ENCODE data around the gene NCKAP1.
"Not testable (repeated sequence)": the region's sequence is repeated elsewhere in the genome, so short reads cannot be mapped to it uniquely, and the experiment has no call there.

Gene NCKAP1

DNA sequence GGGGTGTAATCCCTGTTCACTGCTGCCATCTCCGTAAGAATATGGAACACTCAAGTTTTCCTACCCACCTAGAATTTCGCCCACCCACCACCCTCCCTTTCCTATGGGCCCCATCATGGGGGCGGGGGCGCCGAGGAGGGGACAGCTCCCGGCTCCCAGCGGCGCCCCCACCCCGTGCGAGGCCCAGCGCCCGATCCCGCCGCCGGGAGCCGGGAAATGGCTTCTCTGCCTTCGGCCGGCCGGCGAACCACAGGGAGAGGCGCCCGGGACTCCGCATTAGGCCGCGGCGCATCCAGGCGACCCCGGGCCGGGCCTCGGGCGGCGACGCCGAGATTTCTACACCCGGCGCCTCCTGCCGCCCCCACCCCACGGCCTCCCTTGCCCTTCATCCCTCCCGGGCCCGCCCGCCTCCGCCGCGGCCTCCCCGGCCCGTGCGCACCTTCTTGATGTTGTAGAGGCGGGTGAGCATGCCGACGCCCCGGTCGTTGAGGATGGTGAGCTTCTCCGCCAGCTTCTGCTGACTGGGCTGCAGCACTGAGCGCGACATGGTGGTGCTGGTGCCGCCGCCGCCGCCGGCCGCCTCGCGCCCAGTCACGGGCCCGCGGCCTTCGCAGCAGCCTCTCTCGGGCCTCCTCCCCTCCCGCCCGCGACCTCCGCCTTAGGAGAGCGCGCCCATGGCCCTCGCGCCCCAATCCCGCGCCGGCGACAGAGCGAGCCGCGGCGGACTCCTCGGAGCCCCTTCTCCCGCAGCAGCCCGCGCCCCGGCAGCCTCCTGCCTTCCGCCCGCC lies 510 bp downstream of the NCKAP1 start:
- DNase-seq = peak; percentile 93

GRCh38 chr2:183037074-183037552 lies 1.1 kb downstream of the NCKAP1 start:
- no peak for DNase-seq

DNA sequence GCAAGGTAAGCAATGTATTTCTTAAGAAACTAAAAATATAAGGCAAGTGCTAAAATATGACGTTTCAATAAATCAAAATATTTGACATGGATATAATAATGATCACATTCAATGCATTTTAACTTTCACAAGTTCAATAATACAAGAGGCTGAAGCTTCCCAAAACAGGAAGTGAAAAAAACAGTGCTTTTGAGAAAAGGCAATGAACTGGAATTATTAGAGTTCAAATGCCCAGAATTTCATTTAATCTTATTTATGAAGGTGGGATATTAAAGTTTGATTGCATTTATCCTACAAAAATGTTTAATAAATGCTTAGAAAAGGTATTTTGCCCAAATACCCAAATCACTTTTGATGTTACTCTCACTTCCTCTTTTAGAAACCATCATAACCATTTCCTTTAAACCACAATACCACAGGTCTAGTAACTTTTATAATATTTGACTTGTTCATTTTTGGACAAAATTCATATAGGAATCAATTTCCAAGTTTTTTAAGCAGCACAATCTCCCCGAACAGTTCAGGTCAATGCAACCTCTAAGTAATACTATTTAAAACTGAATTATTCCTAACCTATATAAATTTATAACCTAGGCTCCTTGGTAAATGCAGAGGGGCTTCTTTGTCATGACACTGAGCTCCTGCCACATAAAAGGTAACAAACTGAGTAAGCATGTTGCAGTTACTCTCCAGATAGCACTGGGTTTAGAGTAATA lies 2.1 kb downstream of the NCKAP1 start:
- DNase-seq = no peak

GRCh38 chr2:183035298-183035953 lies 2.8 kb downstream of the NCKAP1 start:
- no peak for DNase-seq

DNA sequence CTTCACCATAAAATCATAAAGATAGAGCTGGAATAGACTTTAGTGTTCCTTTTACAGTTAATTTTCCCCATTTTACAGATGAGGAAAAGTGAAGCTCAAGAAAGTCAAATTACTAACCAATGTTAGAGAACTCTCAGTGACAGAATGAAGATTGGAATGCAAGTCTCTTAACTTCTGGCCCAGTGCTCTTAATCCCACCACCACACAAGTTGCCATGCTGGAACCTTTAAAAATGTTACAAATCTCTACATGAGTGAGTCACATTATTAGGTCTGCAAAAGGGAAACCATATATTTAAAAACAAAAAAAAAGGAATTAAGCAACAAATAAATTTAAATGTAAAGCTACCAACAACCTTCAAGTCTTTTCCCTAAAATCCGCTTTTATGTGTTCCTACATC lies 3.5 kb downstream of the NCKAP1 start:
- no peak for DNase-seq

DNA sequence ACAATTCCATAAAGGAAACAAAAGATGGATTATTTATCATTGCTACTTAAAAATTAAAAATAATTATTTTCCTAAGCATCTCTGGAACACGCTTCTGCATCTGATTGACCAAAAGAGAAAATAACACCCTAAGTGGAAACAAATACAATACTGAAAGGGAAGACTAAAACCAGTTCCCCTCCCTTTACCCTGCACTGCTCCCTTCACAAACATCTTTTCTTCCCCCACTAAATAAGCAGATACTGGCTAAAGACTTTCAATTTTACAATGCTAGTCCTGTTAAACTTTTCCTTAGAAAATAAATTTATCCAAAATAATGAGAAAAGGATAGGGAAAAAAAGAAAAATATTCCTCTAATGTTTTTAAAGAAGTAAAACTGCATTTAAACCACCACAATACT lies 4.3 kb downstream of the NCKAP1 start:
- no peak for DNase-seq

GRCh38 chr2:183031911-183032794 lies 6.1 kb downstream of the NCKAP1 start:
- DNase-seq = no peak

DNA sequence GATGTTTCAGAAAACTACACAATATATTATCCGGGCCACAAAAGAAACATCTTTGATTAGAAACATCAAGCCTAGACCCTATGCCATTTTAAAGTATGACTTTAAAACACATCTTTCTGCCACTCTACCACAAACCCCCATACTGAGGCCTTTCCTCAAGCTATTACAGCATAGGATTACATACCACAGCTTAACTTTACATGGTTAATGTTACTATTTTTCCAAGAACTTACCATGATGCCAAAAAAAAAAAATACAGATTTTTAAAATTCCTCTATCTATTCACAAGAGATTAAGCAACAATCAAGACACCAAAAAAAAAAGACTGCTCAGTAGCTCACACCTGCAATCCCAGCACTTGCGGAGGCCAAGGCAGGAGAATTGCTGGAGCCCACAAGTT lies 9.0 kb downstream of the NCKAP1 start:
- no peak for DNase-seq

GRCh38 chr2:183028108-183028507 lies 10.1 kb downstream of the NCKAP1 start:
- DNase-seq = no peak

DNA sequence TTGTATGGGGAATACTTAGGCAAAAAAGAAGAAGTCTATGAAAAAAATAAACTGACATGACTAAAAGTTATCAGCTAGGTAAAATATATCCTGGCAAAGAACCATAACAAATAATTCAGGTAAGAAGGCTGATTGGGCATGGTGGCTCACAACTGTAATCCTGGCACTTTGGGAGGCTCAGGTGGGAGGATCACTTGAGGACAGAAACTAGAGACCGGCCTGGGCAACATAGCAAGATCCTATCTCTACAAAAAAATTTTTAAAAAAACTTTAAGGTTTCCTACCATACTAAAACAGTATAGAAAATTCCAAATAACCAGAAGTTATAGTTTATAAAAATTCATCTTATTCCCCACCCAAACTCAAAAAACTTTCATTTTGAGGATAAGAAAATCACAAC lies 10.8 kb downstream of the NCKAP1 start:
- no peak for DNase-seq

DNA sequence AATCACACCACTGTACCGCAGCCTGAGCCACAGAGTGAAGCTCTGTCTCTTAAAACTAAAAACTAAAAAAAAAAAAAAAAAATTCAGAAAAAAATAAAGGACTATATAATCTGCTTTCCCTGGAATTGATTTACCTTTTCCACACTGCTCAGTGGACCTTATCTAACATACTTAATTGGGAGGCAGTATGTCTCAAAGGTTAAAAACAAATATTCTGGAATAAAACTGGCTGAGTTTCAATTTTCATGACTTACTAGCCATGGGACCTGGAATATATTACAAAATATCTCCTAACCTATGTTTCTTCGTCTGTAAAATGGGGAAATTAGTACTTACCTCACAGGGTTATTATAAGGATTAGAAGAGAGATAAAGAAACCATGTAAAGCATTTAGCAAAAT lies 11.8 kb downstream of the NCKAP1 start:
- no peak for DNase-seq

DNA sequence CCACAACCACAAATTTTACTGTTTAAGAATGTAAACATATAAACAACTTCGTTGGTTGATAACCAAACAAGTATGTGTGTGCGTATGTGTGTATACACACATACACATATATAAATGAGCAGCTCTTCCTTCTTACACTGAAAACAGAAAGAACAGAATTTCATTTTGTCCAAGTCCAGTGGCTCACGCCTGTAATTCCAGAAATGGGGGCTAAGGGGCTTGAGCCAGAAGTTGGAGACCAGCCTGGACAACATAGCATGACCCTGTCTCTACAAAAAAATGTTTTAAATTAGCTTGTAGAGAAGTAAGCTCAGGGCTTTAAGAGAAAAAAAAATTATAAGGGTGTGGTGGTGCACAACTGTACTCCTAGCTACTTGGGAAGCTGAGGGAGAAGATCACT lies 12.3 kb downstream of the NCKAP1 start:
- no peak for DNase-seq

DNA sequence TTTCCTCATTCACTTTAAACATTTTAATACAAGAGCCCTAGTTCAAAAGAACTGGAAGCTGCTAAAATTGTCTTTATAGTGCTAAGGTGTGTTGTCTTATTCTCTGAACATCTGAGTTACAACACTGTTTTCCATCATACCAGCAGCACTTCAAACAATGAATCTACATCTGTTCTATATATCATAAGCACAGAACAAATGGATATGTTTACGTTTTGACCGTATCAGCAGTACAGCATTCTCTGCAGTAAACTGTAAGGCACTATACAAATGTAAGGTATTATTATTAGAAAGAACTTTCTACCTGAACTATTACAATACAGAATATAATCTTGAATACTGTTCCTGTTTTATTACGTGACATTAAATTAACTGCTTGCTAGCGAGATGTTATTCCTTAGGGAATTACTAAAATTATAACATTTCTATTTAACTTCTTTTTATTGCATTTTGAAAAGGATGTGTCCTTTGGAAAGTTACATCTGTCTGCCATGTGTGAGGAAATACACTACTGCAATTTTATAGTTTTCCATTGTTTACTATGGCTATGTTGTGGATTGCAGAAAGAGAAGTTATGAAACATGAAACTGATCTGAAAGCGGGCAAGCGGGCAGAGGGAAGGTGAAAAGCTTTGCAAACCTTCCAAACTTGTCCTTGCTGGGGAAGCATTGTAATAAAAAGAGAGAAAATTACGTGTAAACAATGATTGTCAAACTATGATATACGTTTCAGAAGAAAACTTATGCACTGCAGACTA lies 13.7 kb downstream of the NCKAP1 start:
- no peak for DNase-seq

- DNase-seq = no peak
Observed at GRCh38 chr2:183022711-183023110, 15.5 kb downstream of the NCKAP1 start.

DNA sequence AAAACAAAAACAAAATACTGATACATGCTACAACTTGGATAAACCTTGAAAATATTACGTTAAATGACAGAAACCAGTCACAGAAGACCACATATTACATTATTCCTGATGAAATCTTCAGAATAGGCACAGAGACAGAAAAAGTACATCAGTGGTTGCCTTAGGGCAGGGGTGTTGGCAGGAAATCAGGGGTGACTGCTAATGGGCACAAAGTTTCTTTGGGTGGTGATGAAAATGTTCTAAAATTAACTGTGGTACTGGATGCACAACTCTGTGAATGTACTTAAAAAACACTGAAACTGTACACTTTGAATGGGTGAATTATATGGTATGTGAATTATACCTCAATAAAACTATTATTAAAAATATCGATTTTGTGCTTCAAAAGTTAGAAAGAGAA lies 16.6 kb downstream of the NCKAP1 start:
- DNase-seq = no peak

DNA sequence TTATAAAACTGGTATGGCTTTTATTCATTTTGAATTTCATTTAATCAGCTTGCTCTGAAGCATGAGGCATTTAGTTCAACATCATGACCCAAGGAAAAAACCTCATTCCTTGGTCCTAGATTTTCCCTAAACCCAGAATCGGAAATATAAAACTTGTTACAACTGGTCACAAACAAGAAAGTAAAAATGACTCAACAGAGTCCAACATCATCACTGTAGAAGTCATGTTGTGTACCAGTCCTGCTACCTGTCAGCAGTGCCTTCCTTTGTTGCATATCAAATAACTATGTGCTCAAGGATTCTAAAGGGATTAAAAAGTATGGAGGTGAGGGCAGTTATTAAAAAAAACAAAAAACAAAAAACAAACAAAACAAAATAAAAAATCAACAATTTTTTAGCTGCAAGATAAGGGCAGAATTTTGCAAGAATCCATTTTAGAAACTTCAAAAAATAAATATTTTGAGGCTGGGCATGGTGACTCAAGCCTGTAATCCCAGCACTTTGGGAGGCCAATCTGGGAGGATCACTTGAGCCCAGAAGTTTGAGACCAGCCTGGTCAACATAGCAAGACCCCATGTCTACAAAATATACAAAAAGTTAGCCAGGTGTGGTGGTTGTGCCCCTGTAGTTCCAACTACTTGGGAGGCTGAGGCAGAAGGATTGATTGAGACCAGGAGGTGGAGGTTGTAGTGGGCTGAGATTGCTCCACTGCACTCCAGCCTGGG lies 18.4 kb downstream of the NCKAP1 start:
- DNase-seq = no peak

DNA sequence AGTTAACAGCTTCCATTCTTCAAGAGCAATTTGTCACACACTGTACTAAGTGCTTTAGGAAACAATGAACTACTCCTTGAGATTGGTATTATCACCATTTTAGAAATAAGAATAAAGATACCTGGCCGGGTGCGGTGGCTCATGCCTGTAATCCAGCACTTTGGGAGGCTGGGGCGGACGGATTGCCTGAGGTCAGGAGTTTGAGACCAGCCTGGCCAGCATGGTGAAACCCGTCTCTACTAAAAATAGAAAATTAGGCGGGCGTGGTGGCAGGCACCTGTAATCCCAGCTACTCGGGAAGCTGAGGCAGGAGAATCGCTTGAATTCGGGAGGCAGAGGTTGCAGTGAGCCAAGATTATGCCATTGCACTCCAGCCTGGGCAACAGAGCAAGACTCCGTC lies 20.4 kb downstream of the NCKAP1 start:
- not testable (repeated sequence) for DNase-seq

GRCh38 chr2:183014005-183014404 lies 24.3 kb downstream of the NCKAP1 start:
- DNase-seq = no peak

DNA sequence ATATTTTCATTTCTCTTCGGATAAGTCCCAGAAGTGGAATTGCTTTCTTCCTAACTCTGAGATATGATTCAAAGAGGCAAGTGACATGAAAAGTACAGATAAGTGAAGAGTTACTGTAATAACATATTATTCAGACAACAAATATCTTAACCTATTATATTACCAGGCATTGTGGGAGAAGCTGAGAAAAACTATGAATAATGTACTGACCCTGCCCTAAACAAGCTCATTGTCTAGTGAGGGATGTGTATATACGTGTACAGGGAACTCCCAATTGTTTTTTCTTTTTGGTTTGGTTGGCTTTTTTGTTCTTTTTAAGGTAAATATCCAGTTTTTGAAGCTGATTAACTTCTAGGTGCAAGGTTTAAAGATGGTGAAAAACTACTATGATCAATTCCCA lies 26.5 kb downstream of the NCKAP1 start:
- no peak for DNase-seq

- peak; percentile 4 for DNase-seq
Observed at GRCh38 chr2:183010112-183010511, 28.1 kb downstream of the NCKAP1 start.

Measured in right kidney (tissue), 1 donor.